H1 (cell line): ENCODE measurements around the gene TNS1. TPM values are rescaled to one million over a fixed set of nuclear protein-coding genes. Genes with fewer than 3 reads are reported as not detected.

Experiments
- FOSL1 ChIP-seq: IDR thresholded peaks from 2 replicates; pipeline ENCODE4 v1.6.1; 2011; ENCODE audit warnings: mild to moderate bottlenecking, low read depth, low read length, moderate library complexity; ENCODE audit not compliant: insufficient read depth
- HDAC6 ChIP-seq: IDR thresholded peaks from one replicate; pipeline ENCODE4 v1.7.1; 2012; ENCODE audit warnings: low read depth, mild to moderate bottlenecking, inconsistent platforms, low read length, moderate library complexity
- polyA plus RNA-seq, 7 experiments: library from polyadenylated mRNA; depleted of rRNA in 3 of 7; stranded (reverse) in 5 of 7; unstranded in 2 of 7; fragments of >200 nt in 5 of 7; fragments of 200-250 nt in 2 of 7; gene quantifications; 1 replicate in 5 of 7; 2 replicates in 1 of 7; 4 replicates in 1 of 7; pipeline versions ENCODE4 v1.2.1 to v1.2.3, GENCODE V29; 2011 to 2013; ENCODE audit warnings: missing spikeins in 2 of 7, mixed read lengths in 2 of 7
- total RNA-seq: library from RNA; stranded (reverse); fragmentation: NEBNext Ultra II Directional; extraction: Animal tissue kit (Norgen Biotek cat#: 25700); gene quantifications from 2 replicates; pipeline ENCODE4 v1.2.1, GENCODE V29; 2021
- TF ChIP-seq, protein P1 (sequence below): IDR thresholded peaks from 2 replicates; pipeline ENCODE4 v1.6.1; 2012; ENCODE audit warnings: low read length, inconsistent platforms

TNS1 gene
- total and polyA plus RNA-seq, 2 of the 8 experiments (the other 6 are each of a cell fraction or from before 2014, with no cell fraction given): 1.5 to 5.1 TPM

DNA sequence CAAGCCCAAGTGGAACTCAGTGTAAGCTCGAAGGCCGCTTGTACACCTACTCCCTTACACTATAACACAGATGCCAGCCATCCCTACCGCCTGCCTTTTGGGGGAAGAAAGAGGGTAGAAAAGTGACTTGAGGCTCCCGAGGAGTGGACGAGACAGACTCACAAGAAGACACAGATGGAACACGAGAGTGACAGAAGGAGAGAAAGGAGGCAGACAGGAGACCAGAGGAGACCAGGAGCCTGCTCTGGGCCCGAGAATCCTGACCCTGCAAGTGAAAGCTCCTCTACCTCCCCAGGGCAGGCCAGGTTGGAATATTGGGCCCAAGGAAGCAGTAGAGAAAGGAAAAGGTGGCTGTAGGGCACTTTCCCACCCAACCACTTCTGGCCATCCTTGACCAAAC is 23.4 kb upstream of the TNS1 start (continued):
- TF ChIP-seq, protein P1, sequence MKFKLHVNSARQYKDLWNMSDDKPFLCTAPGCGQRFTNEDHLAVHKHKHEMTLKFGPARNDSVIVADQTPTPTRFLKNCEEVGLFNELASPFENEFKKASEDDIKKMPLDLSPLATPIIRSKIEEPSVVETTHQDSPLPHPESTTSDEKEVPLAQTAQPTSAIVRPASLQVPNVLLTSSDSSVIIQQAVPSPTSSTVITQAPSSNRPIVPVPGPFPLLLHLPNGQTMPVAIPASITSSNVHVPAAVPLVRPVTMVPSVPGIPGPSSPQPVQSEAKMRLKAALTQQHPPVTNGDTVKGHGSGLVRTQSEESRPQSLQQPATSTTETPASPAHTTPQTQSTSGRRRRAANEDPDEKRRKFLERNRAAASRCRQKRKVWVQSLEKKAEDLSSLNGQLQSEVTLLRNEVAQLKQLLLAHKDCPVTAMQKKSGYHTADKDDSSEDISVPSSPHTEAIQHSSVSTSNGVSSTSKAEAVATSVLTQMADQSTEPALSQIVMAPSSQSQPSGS: no peak
- no peak for TF ChIP-seq HDAC6
- TF ChIP-seq FOSL1: no peak
